Natural killer cell (primary cell): ENCODE data around the gene NUAK1. TPM values are rescaled to one million over a fixed set of nuclear protein-coding genes. Genes with fewer than 3 reads are reported as not detected.

Source experiments
- ATAC-seq, 3 donors: fragments of 150-1000 bp in 2 of 3; fragments of 200-7000 bp in 1 of 3; cut with Tn5 transposase; 1 replicate in 1 of 3; 2 replicates in 2 of 3; pipeline ENCODE4 v1.10.0; 2021; ENCODE audit warnings: mild to moderate bottlenecking in 2 of 3, moderate library complexity in 2 of 3
- DNase-seq, 2 donors: peaks; one replicate each; pipeline versions ENCODE4 v3.0.0 to v3.0.0-alpha.2; 2013 to 2021; ENCODE audit warnings: mixed read lengths in 1 of 2
- H3K27ac ChIP-seq: one replicate; pipeline ENCODE4 v1.5.1; 2013; ENCODE audit warnings: mild to moderate bottlenecking, low read length
- H3K27me3 ChIP-seq: one replicate; pipeline ENCODE4 v1.6.1; 2013; ENCODE audit warnings: low read length; ENCODE audit not compliant: control insufficient read depth, insufficient read depth
- H3K36me3 ChIP-seq: one replicate; pipeline ENCODE4 v1.6.1; 2013; ENCODE audit warnings: low read length; ENCODE audit not compliant: control insufficient read depth, insufficient read depth
- H3K4me1 ChIP-seq: one replicate; pipeline ENCODE4 v1.6.1; 2013; ENCODE audit warnings: low read length; ENCODE audit not compliant: control insufficient read depth, insufficient read depth
- H3K4me3 ChIP-seq: one replicate; pipeline ENCODE4 v1.5.1; 2013; ENCODE audit warnings: low read length
- H3K9me3 ChIP-seq: one replicate; pipeline ENCODE4 v1.6.1; 2013; ENCODE audit warnings: low read length; ENCODE audit not compliant: control insufficient read depth, insufficient read depth
- H3K27ac Mint-ChIP-seq, 2 donors: one replicate each; pipeline ENCODE4 v1.8.0; 2022; ENCODE audit warnings: mild to moderate bottlenecking in 2 of 2, mixed read lengths in 2 of 2, moderate library complexity in 1 of 2
- H3K27me3 Mint-ChIP-seq, 2 donors: one replicate each; pipeline ENCODE4 v1.8.0; 2022; ENCODE audit warnings: low read depth in 2 of 2, mixed read lengths in 2 of 2
- H3K36me3 Mint-ChIP-seq: one replicate; pipeline ENCODE4 v1.8.0; 2022; ENCODE audit warnings: mixed read lengths
- H3K4me1 Mint-ChIP-seq, 2 donors: one replicate each; pipeline ENCODE4 v1.8.0; 2022; ENCODE audit warnings: mixed read lengths in 2 of 2
- H3K4me3 Mint-ChIP-seq: one replicate; pipeline ENCODE4 v1.8.0; 2022; ENCODE audit warnings: mild to moderate bottlenecking, moderate library complexity, mixed read lengths
- H3K9me3 Mint-ChIP-seq, 2 donors: one replicate each; pipeline ENCODE4 v1.8.0; 2022; ENCODE audit warnings: mixed read lengths in 2 of 2
- WGBS: methylation state at CpG from one replicate; pipeline ENCODE4 v1.1.7; 2013; ENCODE audit warnings: missing lambda C conversion rate; ENCODE audit not compliant: insufficient coverage; 5-methylcytosine and 5-hydroxymethylcytosine counted together
- intact Hi-C: fragments of 100-400 bp; cut with micrococcal nuclease; formaldehyde crosslinking; loops from one replicate; pipeline ENCODE4 v1.14.2; 2022
- total RNA-seq, 4 donors: library from RNA; stranded (reverse); fragments of 120-200 nt in 1 of 4; gene quantifications; one replicate each; pipeline versions ENCODE4 v1.2.3 to v1.2.4, GENCODE V29; 2013 to 2022
- TF ChIP-seq, protein P1 (sequence below): fragments of 200-600 bp; IDR thresholded peaks from one replicate; pipeline ENCODE4 v1.8.0; 2022; ENCODE audit warnings: antibody characterized with exemption

The NUAK1 gene
- total RNA-seq, 3 donors from 2014 or later (not counting 1 experiment from before 2014, with no cell fraction given), result 1.4 to 10.9 (median 3.4) TPM

DNA sequence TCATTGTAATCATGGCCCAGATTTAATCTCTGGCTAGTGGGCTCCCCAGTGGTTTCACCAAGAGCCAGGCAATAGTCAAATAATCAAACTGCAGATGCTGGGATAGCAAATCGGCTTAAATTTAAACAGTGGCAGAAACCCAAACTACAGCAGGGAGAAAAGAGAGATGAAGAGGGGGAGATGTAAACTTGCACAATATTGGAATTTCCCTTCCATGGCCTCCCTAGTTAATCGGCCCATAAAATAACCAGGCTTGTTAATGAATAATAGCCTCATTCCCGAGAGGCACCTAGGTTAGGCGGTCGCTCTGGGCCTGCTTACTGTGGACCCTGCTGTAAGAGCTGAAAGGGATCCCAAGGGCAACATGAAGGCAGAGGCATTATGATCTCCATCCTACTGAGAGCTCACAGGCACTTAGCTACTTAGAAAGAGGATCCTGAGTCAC is 116.2 kb downstream of the NUAK1 start:
- no peaks in the 10 kb centered on the region for H3K27me3 ChIP-seq
- no peak overlapping the region for H3K27ac ChIP-seq
- no peaks in the 10 kb centered on the region for H3K36me3 Mint-ChIP-seq
- DNase-seq (no peak), ATAC-seq (no peak)
- H3K36me3 ChIP-seq, result no peaks in the 10 kb centered on the region
- no peak overlapping the region for H3K4me3 Mint-ChIP-seq
- H3K4me1 ChIP-seq, result no peaks in the 10 kb centered on the region
- H3K27me3 Mint-ChIP-seq, result peaks cover 17 to 27% of the 10 kb centered on the region in 2 donors
- intact Hi-C loops, result no loop called here
- TF ChIP-seq, protein P1, sequence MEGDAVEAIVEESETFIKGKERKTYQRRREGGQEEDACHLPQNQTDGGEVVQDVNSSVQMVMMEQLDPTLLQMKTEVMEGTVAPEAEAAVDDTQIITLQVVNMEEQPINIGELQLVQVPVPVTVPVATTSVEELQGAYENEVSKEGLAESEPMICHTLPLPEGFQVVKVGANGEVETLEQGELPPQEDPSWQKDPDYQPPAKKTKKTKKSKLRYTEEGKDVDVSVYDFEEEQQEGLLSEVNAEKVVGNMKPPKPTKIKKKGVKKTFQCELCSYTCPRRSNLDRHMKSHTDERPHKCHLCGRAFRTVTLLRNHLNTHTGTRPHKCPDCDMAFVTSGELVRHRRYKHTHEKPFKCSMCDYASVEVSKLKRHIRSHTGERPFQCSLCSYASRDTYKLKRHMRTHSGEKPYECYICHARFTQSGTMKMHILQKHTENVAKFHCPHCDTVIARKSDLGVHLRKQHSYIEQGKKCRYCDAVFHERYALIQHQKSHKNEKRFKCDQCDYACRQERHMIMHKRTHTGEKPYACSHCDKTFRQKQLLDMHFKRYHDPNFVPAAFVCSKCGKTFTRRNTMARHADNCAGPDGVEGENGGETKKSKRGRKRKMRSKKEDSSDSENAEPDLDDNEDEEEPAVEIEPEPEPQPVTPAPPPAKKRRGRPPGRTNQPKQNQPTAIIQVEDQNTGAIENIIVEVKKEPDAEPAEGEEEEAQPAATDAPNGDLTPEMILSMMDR, result no peak
- H3K27ac Mint-ChIP-seq, result no peak overlapping the region
- H3K4me3 ChIP-seq, result no peak overlapping the region
- peaks cover 0 to 6% of the 10 kb centered on the region in 2 donors for H3K9me3 Mint-ChIP-seq
- no peaks in the 10 kb centered on the region for H3K4me1 Mint-ChIP-seq
- WGBS, result 95% methylated on average over 5 of the region's 5 CpGs
- H3K9me3 ChIP-seq, result peaks cover 6% of the 10 kb centered on the region

DNA sequence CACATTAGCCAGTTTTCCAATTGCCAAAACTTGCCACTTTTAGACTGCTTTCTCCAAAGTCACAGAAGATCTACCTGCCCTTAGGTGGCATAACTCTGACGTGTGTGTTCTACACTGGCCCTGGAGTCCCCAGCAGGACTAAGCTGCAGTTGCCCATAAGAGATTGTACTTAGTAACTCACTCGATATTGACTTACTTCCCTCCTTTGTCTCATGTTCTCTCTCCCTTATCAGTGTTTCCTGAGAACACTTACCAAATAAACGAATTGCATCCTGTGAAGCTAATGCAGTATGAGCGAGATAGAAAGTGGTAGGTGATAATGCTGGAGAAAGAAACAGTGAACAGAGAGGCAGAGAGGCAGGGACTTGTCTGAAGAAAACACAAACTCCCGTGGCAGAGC is 117.2 kb downstream of the NUAK1 start:
- H3K9me3 ChIP-seq, result peaks cover 6% of the 10 kb centered on the region
- no peak overlapping the region for H3K4me3 Mint-ChIP-seq
- no peaks in the 10 kb centered on the region for H3K36me3 Mint-ChIP-seq
- TF ChIP-seq, protein P1, result no peak
- WGBS, result 21% methylated on average over 5 of the region's 5 CpGs
- peaks cover 0 to 6% of the 10 kb centered on the region in 2 donors for H3K9me3 Mint-ChIP-seq
- H3K4me1 ChIP-seq, result no peaks in the 10 kb centered on the region
- peaks cover 12 to 17% of the 10 kb centered on the region in 2 donors for H3K27me3 Mint-ChIP-seq
- H3K4me3 ChIP-seq, result no peak overlapping the region
- ATAC-seq (no peak), DNase-seq (no peak)
- H3K36me3 ChIP-seq, result no peaks in the 10 kb centered on the region
- no peak overlapping the region for H3K27ac ChIP-seq
- intact Hi-C loops, result no loop called here
- H3K27ac Mint-ChIP-seq, result no peak overlapping the region
- H3K4me1 Mint-ChIP-seq, result no peaks in the 10 kb centered on the region
- H3K27me3 ChIP-seq, result no peaks in the 10 kb centered on the region

DNA sequence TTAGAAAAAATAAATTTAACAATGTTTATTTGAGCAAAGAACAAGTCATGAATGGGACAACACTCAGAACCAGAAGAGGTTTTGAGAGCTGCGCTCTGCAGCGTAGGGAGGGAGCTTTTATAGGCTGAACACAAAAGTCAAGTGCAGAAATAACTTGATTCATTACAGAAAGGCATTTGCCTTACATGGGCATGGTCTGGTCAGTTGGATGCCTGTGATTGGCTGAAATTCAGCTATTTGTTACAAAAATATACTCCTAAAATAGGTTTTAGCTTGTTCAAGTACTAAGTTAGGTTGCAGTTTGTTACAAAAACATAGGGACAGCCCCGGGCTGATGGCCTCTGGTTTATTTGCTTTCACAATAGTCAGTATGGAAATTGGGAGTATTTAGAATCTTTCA is 118.0 kb downstream of the NUAK1 start:
- DNase-seq, result no peak
- Mint-ChIP-seq H3K27ac (no peak overlapping the region), H3K27me3 (peaks cover 11 to 14% of the 10 kb centered on the region in 2 donors), H3K9me3 (peaks cover 2 to 10% of the 10 kb centered on the region in 2 donors), H3K36me3 (no peaks in the 10 kb centered on the region), H3K4me3 (no peak overlapping the region), H3K4me1 (no peaks in the 10 kb centered on the region)
- intact Hi-C loops, result no loop called here
- peaks cover 6% of the 10 kb centered on the region for H3K9me3 ChIP-seq
- TF ChIP-seq, protein P1, result no peak
- no peak for ATAC-seq
- H3K27ac ChIP-seq, result no peak overlapping the region
- H3K4me3 ChIP-seq, result no peak overlapping the region
- 94% methylated on average over 3 of the region's 3 CpGs for WGBS
- no peaks in the 10 kb centered on the region for H3K36me3 ChIP-seq
- no peaks in the 10 kb centered on the region for H3K27me3 ChIP-seq
- H3K4me1 ChIP-seq, result no peaks in the 10 kb centered on the region

DNA sequence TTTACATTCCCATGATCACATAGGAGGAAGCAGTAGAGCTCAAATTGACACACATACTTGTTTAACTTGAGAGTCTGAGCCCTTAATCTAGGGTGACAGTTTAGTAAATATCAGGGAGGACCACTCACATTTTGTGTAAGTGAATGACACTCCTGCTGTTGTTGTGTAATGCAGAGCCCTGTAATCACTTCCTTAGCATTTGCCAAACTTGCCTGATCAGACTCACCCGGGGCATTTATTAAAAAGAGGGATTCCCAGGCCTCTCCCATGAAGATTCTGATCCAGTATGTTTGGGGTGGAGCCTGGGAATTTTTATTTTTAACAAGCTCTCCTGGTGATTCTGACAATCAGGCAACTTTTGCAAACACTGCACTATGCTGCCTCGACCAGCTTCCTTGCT is 119.6 kb downstream of the NUAK1 start:
- Mint-ChIP-seq H3K9me3 (peaks cover 2 to 10% of the 10 kb centered on the region in 2 donors), H3K27me3 (peaks cover 11 to 14% of the 10 kb centered on the region in 2 donors), H3K36me3 (no peaks in the 10 kb centered on the region), H3K4me1 (no peaks in the 10 kb centered on the region), H3K27ac (no peak overlapping the region), H3K4me3 (no peak overlapping the region)
- ATAC-seq (no peak), DNase-seq (no peak)
- Histone ChIP-seq H3K27me3 (no peaks in the 10 kb centered on the region), H3K36me3 (no peaks in the 10 kb centered on the region), H3K4me1 (no peaks in the 10 kb centered on the region), H3K27ac (no peak overlapping the region), H3K4me3 (no peak overlapping the region), H3K9me3 (peaks cover 6% of the 10 kb centered on the region)
- intact Hi-C loops, result no loop called here
- 61% methylated on average over 2 of the region's 2 CpGs for WGBS
- TF ChIP-seq, protein P1, result no peak
